Epithelial cell of esophagus (primary cell): Measurements from ENCODE around the gene PHTF1.

Experiments used
- DNase-seq: peaks from one replicate; pipeline ENCODE4 v3.0.0; 2010; ENCODE audit warnings: low read depth
- H3K4me3 ChIP-seq: 2 replicates; pipeline ENCODE4 v1.5.1; 2011; ENCODE audit warnings: mild to moderate bottlenecking, low read length, control low read depth
- CTCF ChIP-seq: IDR thresholded peaks from 2 replicates; pipeline ENCODE4 v1.5.1; 2011; ENCODE audit warnings: low read depth, mild to moderate bottlenecking, low read length, control low read depth, inconsistent platforms; ENCODE audit not compliant: insufficient read depth; ENCODE audit errors: missing control alignments

Gene PHTF1

DNA sequence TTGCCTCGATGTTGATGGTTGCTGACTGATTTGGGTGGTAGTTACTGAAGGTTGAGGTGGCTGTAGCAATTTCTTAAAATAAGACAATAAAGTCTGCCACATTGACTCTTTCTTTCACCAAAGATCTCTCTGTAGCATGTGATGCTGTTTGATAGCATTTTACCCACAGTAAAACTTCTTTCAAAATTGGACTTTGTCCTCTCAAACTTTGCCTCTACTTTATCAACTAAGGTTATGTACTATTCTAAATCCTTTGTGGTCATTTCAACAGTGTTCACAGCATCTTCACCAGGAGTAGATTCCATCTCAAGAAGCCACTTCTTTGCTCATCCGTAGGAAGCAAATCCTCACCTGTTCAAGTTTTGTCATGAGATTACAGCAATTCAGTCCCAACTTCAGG, 93.2 kb downstream of the PHTF1 start:
- H3K4me3 ChIP-seq, result no peak overlapping the region
- DNase-seq, result no peak
- no peak for TF ChIP-seq CTCF

GRCh38 chr1:113665071-113665470, 94.2 kb downstream of the PHTF1 start:
- no peak overlapping the region for H3K4me3 ChIP-seq
- no peak for DNase-seq
- TF ChIP-seq CTCF, result no peak

DNA sequence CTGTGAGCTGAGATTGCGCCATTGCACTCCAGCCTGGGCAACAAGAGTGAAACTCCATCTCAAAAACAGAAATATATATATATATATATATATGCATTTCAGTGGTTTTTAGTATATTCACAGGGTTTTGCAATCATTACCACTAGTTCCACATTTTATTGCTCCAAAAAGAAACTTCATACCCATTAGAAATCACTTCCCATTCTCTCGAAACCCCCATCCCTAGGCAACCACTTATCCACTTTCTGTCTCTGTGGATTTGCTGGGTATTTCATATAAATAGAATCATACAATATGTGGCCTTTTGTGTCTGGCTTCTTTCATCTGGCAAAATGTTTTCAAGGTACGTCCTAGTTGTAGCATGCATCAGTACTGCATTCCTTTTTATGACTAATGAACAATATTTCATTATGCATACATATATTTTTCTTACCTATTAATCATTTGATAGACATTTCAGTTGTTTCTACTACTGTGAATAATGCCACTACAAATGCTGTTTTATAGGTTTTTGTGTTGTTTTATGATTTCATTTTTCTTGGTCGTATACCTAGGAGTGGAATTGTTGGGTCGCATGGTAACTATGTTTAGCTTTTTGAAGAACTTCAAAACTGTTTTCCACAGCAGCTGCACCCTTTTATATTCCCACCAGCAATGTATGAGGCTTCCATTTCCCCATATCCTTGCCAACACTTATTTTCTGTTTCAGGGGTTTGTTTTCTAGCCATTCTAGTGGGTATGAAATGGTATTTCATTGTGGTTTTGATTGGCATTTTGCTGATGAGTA, 95.9 kb downstream of the PHTF1 start:
- H3K4me3 ChIP-seq, result no peak overlapping the region
- TF ChIP-seq CTCF, result no peak
- DNase-seq, result peak; percentile 76

DNA sequence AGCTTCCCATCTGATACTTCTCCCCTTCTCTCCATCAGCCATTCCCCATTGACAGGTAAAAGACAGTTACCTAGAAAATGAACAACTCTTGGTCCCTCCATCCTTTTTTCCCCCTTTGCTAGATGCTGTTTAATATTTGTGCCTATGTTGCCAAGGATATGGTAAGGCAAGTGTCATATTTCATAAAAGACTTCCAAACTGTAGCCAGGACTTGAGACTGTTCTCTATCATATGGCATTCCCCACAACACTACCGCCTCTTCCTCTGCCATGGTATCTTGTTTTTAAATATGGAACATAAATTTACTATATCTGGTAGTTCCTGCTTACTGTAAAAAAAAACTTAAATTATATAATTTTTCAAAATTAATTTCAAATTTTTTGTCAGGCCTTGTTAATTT, 97.2 kb downstream of the PHTF1 start:
- no peak overlapping the region for H3K4me3 ChIP-seq
- DNase-seq, result no peak
- no peak for TF ChIP-seq CTCF

DNA sequence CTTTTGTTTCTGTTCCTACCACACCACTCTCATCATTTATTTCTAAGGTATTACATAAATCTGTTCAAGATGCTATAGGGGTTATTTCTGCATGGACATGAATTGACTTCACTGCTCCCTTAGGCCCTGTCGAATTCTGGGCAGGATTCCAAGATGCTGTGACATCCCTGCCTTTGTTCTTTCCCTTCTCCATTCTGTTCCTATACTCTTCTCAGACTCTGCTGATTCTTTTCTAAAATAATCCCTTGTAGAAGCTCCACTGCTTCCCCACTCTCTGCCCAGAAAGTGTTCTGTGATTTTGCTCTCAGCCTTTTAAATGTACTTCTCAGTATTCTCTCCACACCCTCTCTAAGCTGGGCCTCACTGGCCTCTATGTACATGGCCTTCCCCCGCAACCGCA, 99.2 kb downstream of the PHTF1 start:
- no peak for TF ChIP-seq CTCF
- no peak overlapping the region for H3K4me3 ChIP-seq
- DNase-seq, result peak; percentile 42

GRCh38 chr1:113659556-113659955, 99.7 kb downstream of the PHTF1 start:
- TF ChIP-seq CTCF, result no peak
- H3K4me3 ChIP-seq, result no peak overlapping the region
- DNase-seq, result no peak

GRCh38 chr1:113659035-113659434, 100.3 kb downstream of the PHTF1 start:
- DNase-seq, result no peak
- no peak for TF ChIP-seq CTCF
- H3K4me3 ChIP-seq, result no peak overlapping the region
